H7 (cell line): ENCODE data around the gene KRT72. TPM values are rescaled to one million over a fixed set of nuclear protein-coding genes. Genes with fewer than 3 reads are reported as not detected.
A peak's percentile ranks its signal among the peaks of the same experiment; 100 is the strongest.

Experiments used
- DNase-seq: peaks from one replicate; pipeline ENCODE4 v3.0.0; 2012
- H3K27me3 ChIP-seq: 2 replicates; pipeline ENCODE4 v1.6.0; 2011; ENCODE audit warnings: mild to moderate bottlenecking, low read length; ENCODE audit not compliant: control insufficient read depth, insufficient read depth
- H3K36me3 ChIP-seq: replicated peaks from 2 replicates; pipeline ENCODE4 v1.5.1; 2011; ENCODE audit warnings: low read length; ENCODE audit not compliant: control insufficient read depth, insufficient read depth
- H3K4me3 ChIP-seq: 2 replicates; pipeline ENCODE4 v1.5.1; 2011; ENCODE audit warnings: low read depth, mild to moderate bottlenecking, control low read depth, low read length, moderate library complexity; ENCODE audit not compliant: insufficient read depth
- total RNA-seq: library from RNA; depleted of rRNA; stranded (reverse); fragments of >200 nt; shearing (Covaris generic); gene quantifications from 2 replicates; pipeline ENCODE4 v1.2.3, GENCODE V29; 2014

KRT72 gene
- total RNA-seq, 1 experiment from 2014 or later: not detected

DNA sequence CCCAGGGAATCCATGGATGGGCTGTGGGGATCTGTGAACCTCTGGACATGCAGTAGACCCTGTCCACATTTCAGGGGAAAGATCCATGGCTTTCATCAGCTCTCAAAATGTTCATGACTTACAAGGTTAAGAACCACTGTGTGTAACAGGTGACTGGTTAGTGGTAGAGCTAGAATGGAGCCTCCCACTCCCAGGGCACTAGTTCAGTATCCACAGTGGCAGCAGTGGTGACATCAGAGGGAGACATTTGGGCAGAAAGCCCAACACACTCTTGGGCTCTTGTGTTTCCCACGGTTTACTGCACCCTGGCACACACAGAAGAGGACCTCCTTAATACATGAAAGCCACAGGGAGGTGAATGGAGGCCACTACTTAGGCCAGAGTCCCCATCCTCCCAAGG, 36.7 kb downstream of the KRT72 start:
- no peaks in the 10 kb centered on the region for H3K36me3 ChIP-seq
- no peak for DNase-seq
- H3K27me3 ChIP-seq: no peaks in the 10 kb centered on the region
- no peak overlapping the region for H3K4me3 ChIP-seq

GRCh38 chr12:52561880-52562449, 39.3 kb downstream of the KRT72 start:
- peak; percentile 69 for DNase-seq
- H3K36me3 ChIP-seq: no peaks in the 10 kb centered on the region
- no peak overlapping the region for H3K4me3 ChIP-seq
- no peaks in the 10 kb centered on the region for H3K27me3 ChIP-seq

GRCh38 chr12:52559979-52560378, 41.3 kb downstream of the KRT72 start:
- no peak overlapping the region for H3K4me3 ChIP-seq
- H3K36me3 ChIP-seq: no peaks in the 10 kb centered on the region
- H3K27me3 ChIP-seq: no peaks in the 10 kb centered on the region
- DNase-seq: no peak

DNA sequence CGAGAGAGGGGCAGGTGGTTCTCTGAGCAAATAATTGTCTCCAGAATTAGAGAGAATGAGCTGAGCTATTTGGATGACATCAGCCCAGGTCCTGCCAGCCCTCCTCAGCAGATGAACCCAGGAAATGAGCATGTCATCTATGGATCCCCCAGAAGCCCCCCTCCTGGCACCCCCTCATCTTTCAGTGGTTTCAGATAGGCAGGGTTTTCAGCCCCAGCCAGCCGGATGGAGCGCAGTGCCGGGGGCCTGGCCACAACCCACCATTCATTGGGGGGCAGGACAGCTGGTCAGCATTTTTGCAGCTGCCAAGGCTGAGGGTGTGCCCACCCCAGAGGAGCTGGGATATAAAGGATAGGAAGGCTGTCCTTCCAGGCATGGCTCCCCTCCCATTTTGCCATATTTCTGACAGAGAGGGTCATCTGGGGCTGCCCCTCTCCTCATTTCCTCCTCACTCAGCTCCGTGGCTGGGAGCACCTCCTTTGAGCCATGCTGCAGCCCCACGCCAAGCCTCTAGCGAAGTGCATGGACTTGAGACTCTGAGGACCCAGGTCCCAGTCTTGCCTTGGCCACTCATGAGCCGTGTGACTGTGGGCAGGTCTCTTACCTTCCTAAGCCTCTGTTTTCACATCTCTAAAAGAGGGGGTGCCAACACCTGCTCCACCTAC, 42.4 kb downstream of the KRT72 start:
- no peaks in the 10 kb centered on the region for H3K36me3 ChIP-seq
- no peaks in the 10 kb centered on the region for H3K27me3 ChIP-seq
- H3K4me3 ChIP-seq: no peak overlapping the region
- DNase-seq: no peak

GRCh38 chr12:52557476-52557875, 43.8 kb downstream of the KRT72 start:
- no peak for DNase-seq

GRCh38 chr12:52555577-52555976, 45.7 kb downstream of the KRT72 start:
- no peak for DNase-seq
- Histone ChIP-seq H3K4me3 (no peak overlapping the region), H3K36me3 (no peaks in the 10 kb centered on the region), H3K27me3 (no peaks in the 10 kb centered on the region)

More at GRCh38 chr12:52557476-52557875, 43.8 kb downstream of the KRT72 start:
- Histone ChIP-seq H3K36me3 (no peaks in the 10 kb centered on the region), H3K4me3 (no peak overlapping the region), H3K27me3 (no peaks in the 10 kb centered on the region)

GRCh38 chr12:52552681-52553195, 48.5 kb downstream of the KRT72 start, which contains the start of gene KRT71:
Gene KRT71 (minus strand): TSS chr12:52553145. CDS start chr12:52553077, 68 bp downstream.
- Histone ChIP-seq H3K27me3 (no peaks in the 10 kb centered on the region), H3K4me3 (no peak within 1 kb of the TSS), H3K36me3 (no peaks in the 10 kb centered on the region)
- no peak for DNase-seq

DNA sequence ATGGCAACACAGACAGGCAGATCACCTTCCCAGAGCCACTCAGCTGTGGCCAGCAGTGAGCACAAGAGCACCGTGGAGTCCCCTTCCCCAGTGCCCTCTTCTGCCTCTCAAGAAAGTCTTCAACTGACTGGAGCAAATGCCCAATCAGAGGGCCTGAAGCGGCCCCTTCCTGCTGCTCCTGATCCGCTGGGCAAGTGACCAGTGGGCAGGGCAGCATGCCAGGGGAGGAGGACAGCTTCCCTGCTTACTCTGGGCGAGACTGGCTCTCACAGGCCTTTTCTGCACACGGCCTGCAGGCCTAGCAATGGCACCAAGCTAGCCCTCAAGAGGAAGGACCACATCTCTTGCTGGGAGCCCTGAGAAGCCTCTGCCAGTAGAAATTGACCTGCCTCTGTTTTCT, 49.2 kb downstream of the KRT72 start:
- Histone ChIP-seq H3K36me3 (no peaks in the 10 kb centered on the region), H3K4me3 (no peak overlapping the region), H3K27me3 (no peaks in the 10 kb centered on the region)
- DNase-seq: no peak

GRCh38 chr12:52551216-52551865, 49.9 kb downstream of the KRT72 start:
- Histone ChIP-seq H3K4me3 (no peak overlapping the region), H3K27me3 (no peaks in the 10 kb centered on the region), H3K36me3 (no peaks in the 10 kb centered on the region)
- no peak for DNase-seq

DNA sequence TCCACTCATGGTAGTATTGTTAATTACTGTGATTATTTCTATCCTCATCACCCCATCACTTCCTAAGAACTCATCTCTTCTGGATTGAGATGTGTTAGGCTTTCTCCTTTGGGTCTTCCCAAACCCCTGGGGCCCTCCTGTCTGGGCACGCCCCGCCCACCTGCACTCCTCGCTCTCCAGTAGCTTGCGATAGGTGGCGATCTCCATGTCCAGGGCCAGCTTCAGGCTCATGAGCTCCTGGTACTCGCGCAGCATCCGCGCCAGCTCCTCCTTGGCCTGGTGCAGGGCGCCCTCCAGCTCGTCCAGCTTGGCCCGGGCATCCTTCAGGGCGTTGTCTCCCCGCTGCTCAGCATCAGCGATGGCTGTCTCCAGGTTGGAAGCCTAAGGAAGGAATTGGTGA, 55.1 kb downstream of the KRT72 start:
- Histone ChIP-seq H3K4me3 (no peak overlapping the region), H3K36me3 (no peaks in the 10 kb centered on the region), H3K27me3 (no peaks in the 10 kb centered on the region)
- DNase-seq: peak; percentile 78

DNA sequence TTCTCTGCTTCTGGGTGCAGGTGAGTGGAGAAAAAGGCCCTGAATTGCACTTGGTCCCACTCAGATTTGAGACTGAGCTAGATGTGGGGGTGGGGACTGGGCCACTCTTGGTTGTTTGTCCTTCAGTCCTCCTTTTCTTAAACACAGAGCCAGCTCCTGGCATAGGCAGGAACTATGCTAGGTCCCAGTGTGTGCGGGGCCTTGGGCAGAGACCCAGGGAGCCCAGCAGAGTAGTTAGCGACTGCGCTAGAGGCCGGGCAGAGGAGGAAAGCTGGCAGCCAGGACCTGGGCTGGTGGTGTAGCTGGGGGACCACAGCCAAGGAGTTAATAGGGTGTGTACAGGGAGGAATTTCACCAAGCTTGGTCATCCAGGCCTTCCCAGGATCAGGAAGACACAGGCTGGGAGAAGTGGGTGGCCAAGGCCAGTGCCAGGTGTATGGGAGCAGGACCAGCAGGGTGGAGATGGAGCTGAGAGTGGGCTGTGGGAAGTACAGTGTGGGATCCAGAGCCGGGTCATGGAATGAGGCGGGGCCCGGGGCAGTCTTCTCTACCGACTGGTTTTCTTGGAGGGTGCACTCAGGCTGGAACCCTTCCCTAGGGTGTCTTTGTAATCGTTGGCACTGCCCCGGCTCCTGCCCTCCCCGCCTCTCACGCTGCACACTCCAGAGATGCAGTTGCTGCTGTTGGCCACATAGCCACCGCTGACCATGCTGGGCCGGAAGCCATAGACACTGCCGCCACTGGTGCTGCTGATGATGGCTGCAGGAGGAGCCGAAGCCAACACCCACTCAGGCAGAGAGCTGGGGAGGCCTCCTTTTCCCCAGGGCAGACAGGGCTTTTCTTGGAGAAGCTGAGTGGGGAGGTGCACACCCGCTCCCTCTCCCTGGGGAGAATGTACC, 57.0 kb downstream of the KRT72 start:
- no peaks in the 10 kb centered on the region for H3K27me3 ChIP-seq
- no peaks in the 10 kb centered on the region for H3K36me3 ChIP-seq
- peak; percentile 74 for DNase-seq
- H3K4me3 ChIP-seq: no peak overlapping the region

DNA sequence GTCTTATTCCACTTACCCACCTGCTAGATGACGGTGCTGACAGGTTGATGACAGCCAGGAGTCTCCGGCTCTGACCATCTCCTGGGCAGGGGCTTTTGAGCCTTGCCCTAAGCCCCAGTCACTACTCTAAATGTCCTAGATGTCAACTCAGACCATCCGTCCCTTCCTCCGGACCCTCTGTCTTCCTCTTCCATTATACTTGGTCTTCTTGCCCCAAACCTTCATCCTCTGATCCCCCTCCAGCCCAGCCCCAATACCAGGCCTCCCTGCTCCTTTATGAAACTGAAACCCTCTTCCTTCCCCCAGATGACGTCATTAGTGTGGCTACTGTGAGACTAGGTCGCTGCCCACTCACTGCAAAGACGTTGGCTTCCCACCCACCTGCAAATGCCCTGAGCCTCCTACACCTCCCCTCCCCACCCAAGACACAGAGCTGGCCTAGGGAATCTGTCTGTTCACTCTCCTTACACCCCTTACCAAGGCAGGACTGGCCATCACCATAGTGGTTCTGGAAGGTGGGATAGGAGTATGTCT, 58.4 kb downstream of the KRT72 start:
- no peak for DNase-seq
- H3K27me3 ChIP-seq: no peaks in the 10 kb centered on the region
- no peak overlapping the region for H3K4me3 ChIP-seq
- H3K36me3 ChIP-seq: no peaks in the 10 kb centered on the region

DNA sequence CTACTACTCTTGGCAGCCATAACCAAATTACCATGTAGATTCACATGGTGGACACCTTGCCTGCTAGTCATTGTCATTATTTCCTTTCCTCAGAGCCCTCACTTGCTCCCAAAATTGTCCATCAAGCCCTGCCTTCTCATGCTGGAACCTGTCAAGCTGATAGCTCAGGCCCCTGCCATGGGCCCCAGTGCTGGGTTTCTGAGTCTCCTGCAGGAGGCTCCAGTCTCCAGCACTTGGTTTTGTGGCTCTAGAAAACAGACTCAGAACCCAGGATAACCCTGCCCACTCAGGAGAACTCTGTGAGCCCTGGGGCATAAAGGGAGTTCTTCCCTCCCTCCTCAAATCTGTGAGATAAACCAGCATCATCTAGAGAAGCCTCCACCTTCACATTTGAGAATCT, 59.1 kb downstream of the KRT72 start:
- Histone ChIP-seq H3K27me3 (no peaks in the 10 kb centered on the region), H3K36me3 (no peaks in the 10 kb centered on the region), H3K4me3 (no peak overlapping the region)
- DNase-seq: no peak

DNA sequence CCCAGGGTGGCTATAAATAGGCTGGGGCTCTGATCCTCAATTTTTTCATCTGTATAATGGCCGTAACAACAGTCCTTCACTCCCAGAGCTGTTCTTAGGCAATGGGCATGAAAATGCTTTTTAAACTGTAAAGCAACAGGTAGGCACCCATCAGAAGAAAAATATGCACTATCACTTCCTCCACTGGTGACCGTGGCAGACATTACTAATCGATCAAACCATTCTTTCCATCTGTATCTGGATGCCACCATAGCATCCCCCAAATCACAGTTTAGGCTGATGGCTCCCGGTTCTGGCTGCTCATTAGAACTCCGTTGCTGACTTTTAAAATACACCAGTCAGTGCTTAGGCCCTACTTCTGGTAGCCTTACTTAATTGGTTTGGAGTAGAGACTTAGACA, 59.6 kb downstream of the KRT72 start:
- no peaks in the 10 kb centered on the region for H3K27me3 ChIP-seq
- H3K36me3 ChIP-seq: no peaks in the 10 kb centered on the region
- no peak overlapping the region for H3K4me3 ChIP-seq
- DNase-seq: no peak
